HG02763 (cell line): Measurements from ENCODE around the gene SLC17A2.

Experiments used
- ATAC-seq: cut with Tn5 transposase; IDR thresholded peaks from one replicate; pipeline ENCODE4 v1.9.1; 2021; ENCODE audit warnings: mild to moderate bottlenecking, moderate library complexity; ENCODE audit not compliant: unreplicated experiment

Gene SLC17A2, protein sequence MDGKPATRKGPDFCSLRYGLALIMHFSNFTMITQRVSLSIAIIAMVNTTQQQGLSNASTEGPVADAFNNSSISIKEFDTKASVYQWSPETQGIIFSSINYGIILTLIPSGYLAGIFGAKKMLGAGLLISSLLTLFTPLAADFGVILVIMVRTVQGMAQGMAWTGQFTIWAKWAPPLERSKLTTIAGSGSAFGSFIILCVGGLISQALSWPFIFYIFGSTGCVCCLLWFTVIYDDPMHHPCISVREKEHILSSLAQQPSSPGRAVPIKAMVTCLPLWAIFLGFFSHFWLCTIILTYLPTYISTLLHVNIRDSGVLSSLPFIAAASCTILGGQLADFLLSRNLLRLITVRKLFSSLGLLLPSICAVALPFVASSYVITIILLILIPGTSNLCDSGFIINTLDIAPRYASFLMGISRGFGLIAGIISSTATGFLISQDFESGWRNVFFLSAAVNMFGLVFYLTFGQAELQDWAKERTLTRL

GRCh38 chr6:25930532-25931410, at the start of gene SLC17A2:
Gene SLC17A2, minus strand, starts transcription at chr6:25930691. Its CDS starts 4,895 bp downstream, at chr6:25925796.
- ATAC-seq: no peak

- ATAC-seq: no peak
Observed at GRCh38 chr6:25975923-25976560, 45.6 kb upstream of the SLC17A2 start.

DNA sequence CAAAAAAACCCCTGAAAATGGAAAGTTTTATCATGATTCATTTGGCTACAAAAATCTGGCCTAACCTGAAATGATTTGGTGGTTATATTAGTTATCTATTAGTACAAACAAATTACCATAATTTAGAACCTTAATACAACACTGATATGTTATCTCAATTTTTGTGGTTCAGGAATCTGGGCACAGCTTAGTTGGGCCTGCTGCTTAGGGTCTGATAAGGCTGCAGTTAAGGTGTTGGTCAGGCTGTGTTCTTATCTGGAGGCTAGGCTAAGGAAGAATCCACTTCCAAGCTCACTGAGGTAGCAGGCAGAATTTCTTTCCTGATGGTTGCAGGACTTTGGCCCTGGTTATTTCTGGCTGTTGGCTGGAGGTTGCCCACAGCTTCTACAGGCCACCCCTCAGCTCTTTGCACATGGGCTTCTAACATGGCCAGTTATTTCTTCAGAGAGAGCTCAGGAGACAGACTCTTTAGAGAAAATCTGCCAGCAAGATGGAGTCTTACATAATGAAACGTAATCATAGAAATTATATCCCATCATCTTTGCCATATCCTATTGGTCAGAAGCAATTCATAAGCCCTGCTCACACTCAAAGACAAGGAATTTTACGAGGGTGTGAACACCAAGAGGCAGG, 43.5 kb upstream of the SLC17A2 start:
- ATAC-seq: no peak

DNA sequence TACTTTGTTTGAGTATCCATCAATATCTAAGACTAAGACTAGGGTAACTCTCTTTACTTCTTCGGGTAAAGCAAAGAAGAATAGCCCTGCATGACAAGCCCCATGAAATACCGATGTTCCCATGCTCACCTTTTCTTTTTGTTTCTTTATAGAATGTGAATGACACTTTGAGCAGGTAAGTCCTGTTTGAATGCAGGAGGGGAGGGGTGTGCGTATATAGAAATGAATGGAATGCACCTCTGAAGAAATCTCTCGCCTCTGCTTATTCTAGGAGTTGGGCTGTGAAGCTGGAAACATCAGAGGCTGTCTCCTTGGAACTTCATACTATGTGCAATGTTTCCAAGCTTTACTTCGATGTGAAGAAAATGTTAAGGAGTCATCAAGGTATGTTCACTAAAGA, 42.4 kb upstream of the SLC17A2 start:
- ATAC-seq: no peak

DNA sequence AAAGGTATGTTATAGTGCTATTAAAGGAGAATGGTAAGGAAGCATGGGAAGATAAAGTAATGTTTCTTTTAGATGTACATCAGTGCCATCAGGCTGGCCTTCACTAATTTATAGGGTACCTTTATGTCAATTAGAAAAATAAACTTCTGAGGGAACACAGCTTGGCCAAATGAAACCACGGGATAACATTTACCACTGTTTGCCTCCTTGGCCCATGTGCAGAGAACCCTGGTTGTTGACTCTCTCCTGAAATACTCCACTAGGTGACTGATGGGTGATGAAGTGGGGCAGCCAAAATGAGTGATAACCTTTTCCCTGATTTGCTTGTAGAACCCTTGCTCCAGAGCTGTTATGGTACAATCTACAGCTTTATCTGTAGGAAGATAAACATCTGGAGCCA, 41.6 kb upstream of the SLC17A2 start:
- no peak for ATAC-seq

DNA sequence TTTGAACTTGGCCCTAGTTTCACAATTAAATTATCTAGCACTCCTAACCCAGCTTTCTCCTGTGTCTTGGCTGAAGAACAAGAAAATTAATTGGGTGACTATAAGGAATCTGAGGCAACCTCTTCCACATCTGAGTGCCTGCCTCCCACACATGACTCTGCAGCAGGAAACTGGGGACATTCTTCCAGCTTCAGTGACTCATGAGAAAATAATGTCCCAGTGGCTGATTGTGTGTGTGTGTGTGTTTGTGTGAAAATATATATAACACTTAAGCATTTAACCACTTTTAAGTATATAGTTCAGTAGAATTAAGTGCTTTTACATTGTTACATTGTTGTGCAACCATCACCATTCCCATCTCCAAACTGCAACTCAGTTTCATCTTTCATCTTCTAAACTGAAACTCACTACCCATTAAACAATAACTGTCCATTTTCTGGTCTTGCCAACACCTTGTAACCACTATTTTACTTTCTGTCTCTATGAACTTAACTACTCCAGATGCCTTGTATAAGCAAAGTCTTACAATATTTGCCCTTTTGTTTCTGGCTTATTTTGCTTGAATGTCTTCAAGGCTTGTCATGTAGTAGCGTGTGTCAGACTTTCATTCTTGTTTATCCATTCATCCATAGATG, 40.8 kb upstream of the SLC17A2 start:
- no peak for ATAC-seq

GRCh38 chr6:25968769-25969168, 38.3 kb upstream of the SLC17A2 start:
- ATAC-seq: no peak

GRCh38 chr6:25966711-25967110, 36.2 kb upstream of the SLC17A2 start:
- ATAC-seq: no peak

DNA sequence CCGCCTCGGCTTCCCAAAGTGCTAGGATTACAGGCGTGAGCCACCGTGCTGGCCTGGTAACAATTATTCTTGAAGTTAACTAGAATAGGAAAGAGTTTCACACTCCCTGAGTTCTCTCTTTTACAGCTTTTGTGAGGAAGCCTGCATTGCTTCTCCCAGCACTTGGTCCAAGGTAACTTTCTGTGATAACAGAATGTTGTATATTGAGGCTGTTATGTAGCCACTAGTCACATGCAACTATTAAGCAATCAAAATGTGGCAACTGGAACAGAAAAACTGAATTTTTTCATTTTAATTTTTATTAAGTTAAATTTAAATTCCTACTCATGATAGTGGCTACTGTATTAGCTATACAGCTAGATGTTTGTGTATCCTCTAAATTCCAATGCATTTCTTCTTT, 34.6 kb upstream of the SLC17A2 start:
- ATAC-seq: no peak

DNA sequence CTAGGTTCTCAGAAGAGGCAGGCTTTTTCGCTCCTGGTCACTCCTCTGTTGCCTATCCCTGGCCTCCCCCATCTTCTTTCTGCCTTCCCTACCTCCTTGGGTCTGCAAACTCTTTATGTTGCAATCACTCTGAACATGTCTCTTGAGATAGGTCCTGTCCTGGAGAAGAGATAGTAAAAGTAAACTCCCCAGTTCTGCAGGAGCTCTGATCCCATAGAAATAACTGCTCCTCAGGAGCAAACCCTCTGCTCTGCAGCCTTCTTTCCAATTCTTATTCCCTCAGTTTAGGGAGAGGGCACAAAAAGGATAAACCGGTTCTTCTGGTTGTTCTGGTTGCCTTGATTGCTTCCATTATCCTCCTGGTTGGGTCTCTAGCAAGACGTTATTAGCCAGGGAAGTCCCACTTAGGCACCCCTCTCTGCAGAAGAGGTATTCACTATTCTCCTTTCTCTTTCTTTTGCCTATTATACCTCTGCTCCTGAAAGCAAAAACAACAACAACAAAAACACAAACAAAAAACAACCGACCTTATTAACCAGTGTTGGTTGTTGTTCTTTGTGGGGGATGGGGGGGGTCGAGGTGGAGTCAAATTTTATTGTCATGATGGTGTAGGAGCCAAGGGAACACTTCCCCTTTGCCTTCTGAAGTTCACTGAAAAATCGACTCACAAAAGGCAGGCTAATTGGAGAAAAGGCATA, 33.1 kb upstream of the SLC17A2 start:
- no peak for ATAC-seq

GRCh38 chr6:25962149-25963127, 31.9 kb upstream of the SLC17A2 start, which contains the start of gene TRIM38:
Gene TRIM38, plus strand, starts transcription at chr6:25962802. Its CDS starts 3,721 bp downstream, at chr6:25966523.
- ATAC-seq: peak; percentile 84

DNA sequence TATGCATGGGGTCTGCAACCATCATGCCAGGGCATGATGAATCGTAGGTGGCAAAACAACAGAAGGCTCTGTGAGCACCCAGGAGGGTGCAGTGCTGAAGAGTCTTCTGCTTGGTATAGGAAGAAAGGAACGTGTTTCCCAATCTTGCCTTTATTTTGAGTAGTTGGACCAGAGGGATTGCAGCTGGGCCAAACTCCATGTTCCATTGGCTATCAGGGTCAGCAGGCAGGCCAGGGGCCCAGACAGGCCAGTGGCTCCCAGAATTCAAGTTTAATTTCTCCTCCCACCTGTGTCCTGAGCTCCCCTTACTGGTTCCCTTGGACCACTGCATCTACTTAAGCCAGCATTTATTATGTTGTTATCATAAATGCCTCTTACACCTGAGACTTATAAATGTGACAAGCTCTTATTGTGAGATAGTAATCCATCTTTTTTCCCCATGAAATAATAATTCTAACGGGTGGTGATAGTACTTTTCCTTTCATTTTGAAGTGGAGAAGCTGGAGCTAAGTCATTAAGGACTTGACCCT, 31.2 kb upstream of the SLC17A2 start:
- ATAC-seq: no peak

- no peak for ATAC-seq
Observed at GRCh38 chr6:25960734-25961133, 30.2 kb upstream of the SLC17A2 start.

- no peak for ATAC-seq
Observed at GRCh38 chr6:25959890-25960536, 29.5 kb upstream of the SLC17A2 start.

GRCh38 chr6:25958700-25959162, 28.2 kb upstream of the SLC17A2 start:
- ATAC-seq: no peak

DNA sequence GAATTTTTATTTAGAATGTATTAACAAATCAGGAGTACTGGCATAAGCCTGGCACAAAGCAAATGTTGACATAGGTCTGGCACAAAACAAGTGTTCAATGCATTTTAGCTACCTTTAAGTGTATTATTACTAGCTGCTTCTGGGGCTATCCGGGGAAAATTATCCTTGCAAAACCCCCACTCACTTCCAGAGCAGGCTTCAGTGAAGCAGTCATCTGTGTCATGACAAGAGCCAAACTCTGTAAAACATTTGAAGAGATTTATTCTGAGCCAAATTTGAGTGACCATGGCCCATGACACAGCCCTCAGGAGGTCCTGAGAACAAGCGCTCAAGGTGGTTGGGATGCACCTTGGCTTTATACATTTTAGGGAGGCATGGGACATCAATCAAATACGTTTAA, 25.7 kb upstream of the SLC17A2 start:
- ATAC-seq: no peak

- ATAC-seq: no peak
Observed at GRCh38 chr6:25954756-25955155, 24.3 kb upstream of the SLC17A2 start.

- ATAC-seq: no peak
Observed at GRCh38 chr6:25953733-25954132, 23.2 kb upstream of the SLC17A2 start.
